Endothelial cell of umbilical vein (primary cell): Measurements from ENCODE around the gene BASP1. TPM values are rescaled to one million over a fixed set of nuclear protein-coding genes. Genes with fewer than 3 reads are reported as not detected.

Experiments
- BruUV-seq: library from RNA; stranded (reverse); fragments of 400-500 nt; replicated peaks from 2 replicates; lab custom pipeline; 2021; lab: Mats Ljungman, UMichigan
- CTCF ChIA-PET: fragments of 300-600, 350-600 bp; sonication (Branson Sonifier 250); formaldehyde crosslinking; loops from one replicate; lab custom pipeline; 2021; ENCODE audit warnings: antibody characterized with exemption, inconsistent platforms; lab: Charles Lee
- POLR2A ChIA-PET: fragments of 300-600, 350-600 bp; sonication (Branson Sonifier 250); formaldehyde crosslinking; loops from one replicate; lab custom pipeline; 2021; ENCODE audit warnings: antibody characterized with exemption, inconsistent platforms; lab: Charles Lee
- DNase-seq: peaks from one replicate; pipeline ENCODE4 v3.0.0-alpha.2; 2011; ENCODE audit warnings: low read depth, low spot score
- FAIRE-seq: peaks from 2 replicates; lab custom pipeline; 2011; peaks lifted over from hg19 to GRCh38; lab: Jason Lieb, UNC
- H2AFZ ChIP-seq: 2 replicates; pipeline ENCODE4 v1.6.0; 2012; ENCODE audit warnings: low read depth, low read length, control low read depth, inconsistent platforms
- H3K27ac ChIP-seq: 2 replicates; pipeline ENCODE4 v1.5.1; 2011; ENCODE audit warnings: low read depth, mild to moderate bottlenecking, control low read depth, low read length, moderate library complexity; ENCODE audit not compliant: insufficient read depth
- H3K27me3 ChIP-seq, 2 experiments: 2 replicates each; pipeline versions ENCODE4 v1.6.0 to v1.6.1; 2011; ENCODE audit warnings: low read length in 2 of 2, mixed read lengths in 1 of 2; ENCODE audit not compliant: control insufficient read depth in 2 of 2, insufficient read depth in 2 of 2
- H3K36me3 ChIP-seq, 2 experiments: 2 replicates in 1 of 2; 3 replicates in 1 of 2; pipeline ENCODE4 v1.5.1; 2011; ENCODE audit warnings: low read length in 2 of 2, mild to moderate bottlenecking in 1 of 2, moderate library complexity in 1 of 2; ENCODE audit not compliant: control insufficient read depth in 2 of 2, insufficient read depth in 2 of 2; ENCODE audit errors: extremely low read depth in 1 of 2
- H3K4me1 ChIP-seq: 3 replicates; pipeline ENCODE4 v1.5.1; 2011; ENCODE audit warnings: mild to moderate bottlenecking, low read length; ENCODE audit not compliant: control insufficient read depth, insufficient read depth; ENCODE audit errors: extremely low read depth
- H3K4me2 ChIP-seq: 2 replicates; pipeline ENCODE4 v1.6.1; 2011; ENCODE audit warnings: low read length, control low read depth, mixed read lengths; ENCODE audit not compliant: insufficient read depth
- H3K4me3 ChIP-seq, 3 experiments: fragments of 200-600 bp in 1 of 3; sonication (generic), shearing (Covaris generic) in 1 of 3; replicated peaks in 1 of 3; 2 replicates each; pipeline ENCODE4 v1.5.1; 2011 to 2016; ENCODE audit warnings: control low read depth in 3 of 3, low read length in 3 of 3, mild to moderate bottlenecking in 2 of 3, inconsistent platforms in 1 of 3, low read depth in 1 of 3, moderate library complexity in 1 of 3; ENCODE audit not compliant: insufficient read depth in 1 of 3
- H3K79me2 ChIP-seq: 2 replicates; pipeline ENCODE4 v1.6.0; 2012; ENCODE audit warnings: low read length, inconsistent platforms; ENCODE audit not compliant: control insufficient read depth, insufficient read depth
- H3K9ac ChIP-seq: replicated peaks from 2 replicates; pipeline ENCODE3; 2011; ENCODE audit warnings: low read length, control low read depth; ENCODE audit not compliant: insufficient read depth; ENCODE audit errors: extremely low read depth
- H3K9me1 ChIP-seq: replicated peaks from 3 replicates; pipeline ENCODE4 v1.6.0; 2011; ENCODE audit warnings: mild to moderate bottlenecking, low read length; ENCODE audit not compliant: control insufficient read depth, insufficient read depth; ENCODE audit errors: extremely low read depth
- H3K9me3 ChIP-seq: replicated peaks from 2 replicates; pipeline ENCODE4 v1.5.1; 2012; ENCODE audit warnings: low read length, inconsistent platforms; ENCODE audit not compliant: control insufficient read depth, insufficient read depth
- H4K20me1 ChIP-seq: replicated peaks from 2 replicates; pipeline ENCODE3; 2011; ENCODE audit warnings: mild to moderate bottlenecking, low read length; ENCODE audit not compliant: control insufficient read depth, insufficient read depth; ENCODE audit errors: extremely low read depth
- EZH2 ChIP-seq: IDR thresholded peaks from 2 replicates; pipeline ENCODE4 v1.6.1; 2012; ENCODE audit warnings: borderline replicate concordance, low read depth, mild to moderate bottlenecking, moderate library complexity, low read length, inconsistent platforms; ENCODE audit not compliant: severe bottlenecking
- FOS ChIP-seq: IDR thresholded peaks from 2 replicates; pipeline ENCODE4 v1.6.1; 2011; ENCODE audit warnings: mild to moderate bottlenecking, low read length, moderate library complexity, borderline replicate concordance; ENCODE audit not compliant: insufficient read depth
- GATA2 ChIP-seq: IDR thresholded peaks from 2 replicates; pipeline ENCODE4 v1.7.0; 2011; ENCODE audit warnings: low read depth, mild to moderate bottlenecking, moderate library complexity, mixed read lengths, low read length; ENCODE audit not compliant: insufficient read length, insufficient read depth
- JUN ChIP-seq: IDR thresholded peaks from 2 replicates; pipeline ENCODE4 v1.6.1; 2011; ENCODE audit warnings: borderline replicate concordance, low read depth; ENCODE audit not compliant: insufficient read length, insufficient read depth
- MYC ChIP-seq: IDR thresholded peaks from one replicate; pipeline ENCODE4 v1.6.1; 2011; ENCODE audit warnings: mild to moderate bottlenecking, low read depth, low read length
- POLR2A ChIP-seq: IDR thresholded peaks from 2 replicates; pipeline ENCODE4 v1.6.1; 2012; ENCODE audit warnings: low read depth, mild to moderate bottlenecking, control low read depth, low read length
- POLR2AphosphoS5 ChIP-seq: IDR thresholded peaks from 2 replicates; pipeline ENCODE4 v1.6.1; 2012; ENCODE audit warnings: low read depth, mild to moderate bottlenecking, control low read depth, low read length, moderate library complexity; ENCODE audit not compliant: insufficient read depth
- dilution Hi-C: fragments of 300-500 bp; cut with MboI; formaldehyde crosslinking; loops from one replicate; pipeline ENCODE4 v1.15.0; 2019; ENCODE audit warnings: low sequenced_read_pairs; ENCODE audit not compliant: extremely low pct_ligation_motif_present
- intact Hi-C: fragments of 100-400 bp; cut with micrococcal nuclease; formaldehyde crosslinking; loops from one replicate; pipeline ENCODE4 v1.10.0; 2022
- polyA plus RNA-seq, 4 experiments: library from polyadenylated mRNA; depleted of rRNA in 3 of 4; stranded (reverse) in 3 of 4; unstranded in 1 of 4; fragments of >200 nt; gene quantifications; 2 replicates each; pipeline versions ENCODE4 v1.2.1 to v1.2.3, GENCODE V29; 2011 to 2012; ENCODE audit warnings: missing spikeins in 1 of 4
- total RNA-seq: library from RNA; stranded (reverse); gene quantifications from 2 replicates; pipeline ENCODE4 v1.2.3, GENCODE V29; 2021
- TF ChIP-seq, protein P1 (sequence below), 2 donors: IDR thresholded peaks; 1 replicate in 1 of 2; 2 replicates in 1 of 2; pipeline ENCODE4 v1.5.1; 2011; ENCODE audit warnings: low read length in 2 of 2, mild to moderate bottlenecking in 2 of 2, moderate library complexity in 2 of 2, control low read depth in 1 of 2, inconsistent platforms in 1 of 2, low read depth in 1 of 2; ENCODE audit not compliant: insufficient read depth in 1 of 2; ENCODE audit errors: extremely low read depth in 1 of 2
- TF ChIP-seq, protein P2 (sequence below): IDR thresholded peaks from 2 replicates; pipeline ENCODE4 v1.6.1; 2011; ENCODE audit not compliant: insufficient read depth, insufficient read length

Gene BASP1
- total and polyA plus RNA-seq, 2 donors (not counting 3 experiments of a cell fraction or from before 2014, with no cell fraction given), result 69.4 to 79.3 TPM

DNA sequence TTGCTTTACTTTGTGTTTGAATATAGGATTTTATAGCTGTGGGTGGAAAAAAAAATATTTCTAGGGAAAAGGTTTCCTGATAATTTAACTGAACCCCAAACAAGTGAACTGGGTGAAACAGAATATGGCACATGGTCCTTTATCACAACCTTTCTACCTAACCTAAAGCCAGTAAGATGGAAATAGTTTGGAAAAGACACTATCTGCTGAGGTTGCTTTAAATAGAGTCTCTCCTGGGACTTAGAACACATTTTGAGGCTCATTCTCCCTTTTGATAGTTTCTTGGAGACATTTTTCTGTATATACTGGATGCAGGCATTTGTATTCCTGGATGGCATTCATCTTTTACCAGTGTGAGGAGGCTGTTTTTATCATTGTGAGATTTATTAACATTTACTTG is 39.4 kb downstream of the BASP1 start:
- TF ChIP-seq, protein P1, sequence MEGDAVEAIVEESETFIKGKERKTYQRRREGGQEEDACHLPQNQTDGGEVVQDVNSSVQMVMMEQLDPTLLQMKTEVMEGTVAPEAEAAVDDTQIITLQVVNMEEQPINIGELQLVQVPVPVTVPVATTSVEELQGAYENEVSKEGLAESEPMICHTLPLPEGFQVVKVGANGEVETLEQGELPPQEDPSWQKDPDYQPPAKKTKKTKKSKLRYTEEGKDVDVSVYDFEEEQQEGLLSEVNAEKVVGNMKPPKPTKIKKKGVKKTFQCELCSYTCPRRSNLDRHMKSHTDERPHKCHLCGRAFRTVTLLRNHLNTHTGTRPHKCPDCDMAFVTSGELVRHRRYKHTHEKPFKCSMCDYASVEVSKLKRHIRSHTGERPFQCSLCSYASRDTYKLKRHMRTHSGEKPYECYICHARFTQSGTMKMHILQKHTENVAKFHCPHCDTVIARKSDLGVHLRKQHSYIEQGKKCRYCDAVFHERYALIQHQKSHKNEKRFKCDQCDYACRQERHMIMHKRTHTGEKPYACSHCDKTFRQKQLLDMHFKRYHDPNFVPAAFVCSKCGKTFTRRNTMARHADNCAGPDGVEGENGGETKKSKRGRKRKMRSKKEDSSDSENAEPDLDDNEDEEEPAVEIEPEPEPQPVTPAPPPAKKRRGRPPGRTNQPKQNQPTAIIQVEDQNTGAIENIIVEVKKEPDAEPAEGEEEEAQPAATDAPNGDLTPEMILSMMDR (IDR thresholded peaks at IDR 0.05; ENCODE audit: extremely low read depth in 1 of 2, insufficient read depth in 1 of 2, low read depth in 1 of 2, low read length in 2 of 2), result no peak
- TF ChIP-seq FOS (no peak), POLR2AphosphoS5 (no peak), JUN (no peak), POLR2A (no peak), EZH2 (no peak), MYC (no peak), GATA2 (no peak)
- TF ChIP-seq, protein P2, sequence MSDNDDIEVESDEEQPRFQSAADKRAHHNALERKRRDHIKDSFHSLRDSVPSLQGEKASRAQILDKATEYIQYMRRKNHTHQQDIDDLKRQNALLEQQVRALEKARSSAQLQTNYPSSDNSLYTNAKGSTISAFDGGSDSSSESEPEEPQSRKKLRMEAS, result no peak
- H3K4me2 ChIP-seq, result no peak overlapping the region
- peaks cover 92% of the 10 kb centered on the region for H3K79me2 ChIP-seq
- H3K27me3 ChIP-seq, result no peaks in the 10 kb centered on the region
- CTCF ChIA-PET, result interaction anchor here (1.5 to 1.6 kb wide), 2 partner anchors 36 to 41 kb away, joined by 3 to 4 read pairs; no protein-coding TSS in a partner anchor
- DNase-seq (no peak), FAIRE-seq (no peak)
- BruUV-seq, result no TSS peak
- no peaks in the 10 kb centered on the region for H3K9me3 ChIP-seq
- no peak overlapping the region for H3K4me3 ChIP-seq
- no peak overlapping the region for H3K27ac ChIP-seq
- no peaks in the 10 kb centered on the region for H4K20me1 ChIP-seq
- POLR2A ChIA-PET, result no interaction called here
- no peak overlapping the region for H2AFZ ChIP-seq
- peaks cover 0 to 2% of the 10 kb centered on the region in 2 experiments for H3K36me3 ChIP-seq
- H3K9ac ChIP-seq, result no peak overlapping the region
- H3K9me1 ChIP-seq, result no peaks in the 10 kb centered on the region
- intact Hi-C loops (loop anchor here (5.0 kb wide), 1 partner anchor 85 kb away; no protein-coding TSS in a partner anchor), dilution Hi-C loops (no loop called here)
- H3K4me1 ChIP-seq, result peaks cover 31% of the 10 kb centered on the region
